BLaER1 (cell line): ENCODE measurements around the gene ABO.
"Not testable (repeated sequence)": the region's sequence is repeated elsewhere in the genome, so short reads cannot be mapped to it uniquely, and the experiment has no call there.

Experiments used
- H3K27ac ChIP-seq: shearing (Covaris generic); formaldehyde crosslinking; 2 replicates; pipeline ENCODE4 v1.8.1; 2022
- H3K27me3 ChIP-seq: shearing (Covaris generic); formaldehyde crosslinking; 2 replicates; pipeline ENCODE4 v1.8.1; 2022
- H3K36me3 ChIP-seq: shearing (Covaris generic); formaldehyde crosslinking; 2 replicates; pipeline ENCODE4 v1.8.1; 2022
- H3K4me1 ChIP-seq: shearing (Covaris generic); formaldehyde crosslinking; 2 replicates; pipeline ENCODE4 v1.8.1; 2022
- H3K4me2 ChIP-seq: shearing (Covaris generic); formaldehyde crosslinking; 2 replicates; pipeline ENCODE4 v1.8.1; 2022
- H3K4me3 ChIP-seq: shearing (Covaris generic); formaldehyde crosslinking; 2 replicates; pipeline ENCODE4 v1.8.1; 2022
- H3K9ac ChIP-seq: shearing (Covaris generic); formaldehyde crosslinking; 2 replicates; pipeline ENCODE4 v1.8.1; 2022
- H3K9me3 ChIP-seq: shearing (Covaris generic); formaldehyde crosslinking; 2 replicates; pipeline ENCODE4 v1.8.1; 2022
- H4K20me1 ChIP-seq: shearing (Covaris generic); formaldehyde crosslinking; 2 replicates; pipeline ENCODE4 v1.8.1; 2022
- Cebpa-rat ChIP-seq: shearing (Covaris generic); IDR thresholded peaks from 2 replicates; pipeline ENCODE4 v1.8.1; 2022

ABO gene

GRCh38 chr9:133275105-133276000 lies at the start of gene ABO:
ABO (minus strand) TSS chr9:133275201.
- H3K4me2 ChIP-seq, result no peak within 1 kb of the TSS
- H3K36me3 ChIP-seq, result no peaks in the 10 kb centered on the region
- no peak within 1 kb of the TSS for H3K27ac ChIP-seq
- no peaks in the 10 kb centered on the region for H4K20me1 ChIP-seq
- H3K27me3 ChIP-seq, result peaks cover 48% of the 10 kb centered on the region
- H3K9me3 ChIP-seq, result peaks cover 59% of the 10 kb centered on the region
- H3K9ac ChIP-seq, result no peak within 1 kb of the TSS
- H3K4me1 ChIP-seq, result peaks cover 6% of the 10 kb centered on the region; the same call in 1 of the 2 replicates
- no peak for TF ChIP-seq Cebpa-rat
- H3K4me3 ChIP-seq, result peak within 1 kb of the TSS; percentile 42; the same call in 1 of the 2 replicates

GRCh38 chr9:133323991-133324703 lies 49.1 kb upstream of the ABO start:
- Histone ChIP-seq H3K27ac (no peak overlapping the region), H3K4me2 (no peak overlapping the region), H3K4me3 (no peak overlapping the region), H3K4me1 (no peaks in the 10 kb centered on the region), H3K36me3 (peaks cover 12% of the 10 kb centered on the region; the same call in 1 of the 2 replicates), H3K9ac (no peak overlapping the region), H3K27me3 (no peaks in the 10 kb centered on the region), H4K20me1 (peaks cover 15% of the 10 kb centered on the region), H3K9me3 (peaks cover 11% of the 10 kb centered on the region; the same call in 1 of the 2 replicates)
- TF ChIP-seq Cebpa-rat, result no peak

GRCh38 chr9:133323211-133323610 lies 48.2 kb upstream of the ABO start:
- Histone ChIP-seq H3K4me2 (no peak overlapping the region), H3K9me3 (peaks cover 11% of the 10 kb centered on the region; the same call in 1 of the 2 replicates), H3K36me3 (peaks cover 2% of the 10 kb centered on the region; the same call in 1 of the 2 replicates), H3K27me3 (no peaks in the 10 kb centered on the region), H3K27ac (no peak overlapping the region), H3K4me1 (no peaks in the 10 kb centered on the region), H4K20me1 (peaks cover 6% of the 10 kb centered on the region), H3K4me3 (no peak overlapping the region), H3K9ac (no peak overlapping the region)
- no peak for TF ChIP-seq Cebpa-rat

GRCh38 chr9:133322701-133323100 lies 47.7 kb upstream of the ABO start:
- H3K36me3 ChIP-seq, result no peaks in the 10 kb centered on the region
- H3K9ac ChIP-seq, result no peak overlapping the region
- no peak for TF ChIP-seq Cebpa-rat
- H3K27ac ChIP-seq, result no peak overlapping the region
- H3K4me3 ChIP-seq, result no peak overlapping the region
- no peaks in the 10 kb centered on the region for H3K27me3 ChIP-seq
- H3K4me2 ChIP-seq, result no peak overlapping the region
- no peaks in the 10 kb centered on the region for H3K4me1 ChIP-seq
- peaks cover under 1% of the 10 kb centered on the region; the same call in 1 of the 2 replicates for H4K20me1 ChIP-seq
- H3K9me3 ChIP-seq, result peaks cover 11% of the 10 kb centered on the region; the same call in 1 of the 2 replicates

GRCh38 chr9:133321411-133321935 lies 46.5 kb upstream of the ABO start:
- no peaks in the 10 kb centered on the region for H3K27me3 ChIP-seq
- no peaks in the 10 kb centered on the region for H4K20me1 ChIP-seq
- no peaks in the 10 kb centered on the region for H3K36me3 ChIP-seq
- H3K4me2 ChIP-seq, result no peak overlapping the region
- no peak overlapping the region for H3K27ac ChIP-seq
- TF ChIP-seq Cebpa-rat, result no peak
- H3K4me3 ChIP-seq, result no peak overlapping the region
- no peaks in the 10 kb centered on the region for H3K4me1 ChIP-seq
- peaks cover 11% of the 10 kb centered on the region; the same call in 1 of the 2 replicates for H3K9me3 ChIP-seq
- no peak overlapping the region for H3K9ac ChIP-seq

- Histone ChIP-seq H3K4me2 (no peak overlapping the region), H3K9me3 (peaks cover 11% of the 10 kb centered on the region; the same call in 1 of the 2 replicates), H4K20me1 (no peaks in the 10 kb centered on the region), H3K9ac (no peak overlapping the region), H3K4me1 (no peaks in the 10 kb centered on the region), H3K27ac (no peak overlapping the region), H3K4me3 (no peak overlapping the region), H3K27me3 (no peaks in the 10 kb centered on the region), H3K36me3 (no peaks in the 10 kb centered on the region)
- TF ChIP-seq Cebpa-rat, result no peak
Observed at GRCh38 chr9:133320421-133320881, 45.5 kb upstream of the ABO start.

- not testable (repeated sequence) for H3K36me3 ChIP-seq, H3K9ac ChIP-seq, H4K20me1 ChIP-seq, H3K9me3 ChIP-seq, H3K4me1 ChIP-seq, H3K27ac ChIP-seq, H3K27me3 ChIP-seq, H3K4me3 ChIP-seq, H3K4me2 ChIP-seq
Observed at GRCh38 chr9:133317551-133317950, 42.5 kb upstream of the ABO start.

- H3K4me2 ChIP-seq, result no peak overlapping the region
- no peaks in the 10 kb centered on the region for H3K36me3 ChIP-seq
- no peak overlapping the region for H3K27ac ChIP-seq
- no peak overlapping the region for H3K9ac ChIP-seq
- no peaks in the 10 kb centered on the region for H3K27me3 ChIP-seq
- H3K4me3 ChIP-seq, result no peak overlapping the region
- H3K9me3 ChIP-seq, result no peaks in the 10 kb centered on the region
- no peaks in the 10 kb centered on the region for H3K4me1 ChIP-seq
- no peak for TF ChIP-seq Cebpa-rat
- no peaks in the 10 kb centered on the region for H4K20me1 ChIP-seq
Observed at GRCh38 chr9:133315997-133316396, 41.0 kb upstream of the ABO start.

GRCh38 chr9:133309608-133310007 lies 34.6 kb upstream of the ABO start:
- Histone ChIP-seq H3K27me3 (no peaks in the 10 kb centered on the region), H3K9me3 (no peaks in the 10 kb centered on the region), H3K9ac (no peak overlapping the region), H3K27ac (no peak overlapping the region), H3K4me1 (peaks cover 6% of the 10 kb centered on the region), H3K36me3 (no peaks in the 10 kb centered on the region), H3K4me2 (no peak overlapping the region), H4K20me1 (no peaks in the 10 kb centered on the region), H3K4me3 (no peak overlapping the region)
- no peak for TF ChIP-seq Cebpa-rat
